A549 (cell line): ENCODE results near the gene NOL7.

Experiments
- BHLHE40 ChIP-seq: IDR thresholded peaks from 2 replicates; pipeline ENCODE4 v1.6.1; 2012; ENCODE audit warnings: low read depth, low read length, inconsistent platforms
- JUNB ChIP-seq: fragments of >200 bp; sonication (Bioruptor Twin); formaldehyde crosslinking; IDR thresholded peaks from 2 replicates; pipeline ENCODE4 v1.6.1; 2016
- POLR2A ChIP-seq: IDR thresholded peaks from 2 replicates; pipeline ENCODE4 v1.6.1; 2012; ENCODE audit warnings: mild to moderate bottlenecking, low read length
- RCOR1 ChIP-seq: fragments of 150-350 bp; IDR thresholded peaks from 2 replicates; pipeline ENCODE4 v1.6.1; 2014; ENCODE audit warnings: antibody characterized with exemption, low read length, low read depth
- RNF2 ChIP-seq: fragments of 200-600 bp; sonication (generic); IDR thresholded peaks from 2 replicates; pipeline ENCODE4 v1.6.1; 2016; ENCODE audit warnings: low read depth, mild to moderate bottlenecking, antibody characterized with exemption, moderate library complexity, borderline replicate concordance
- TF ChIP-seq, protein P1 (sequence below): fragments of >200 bp; sonication (Bioruptor Twin); formaldehyde crosslinking; IDR thresholded peaks from 3 replicates; pipeline ENCODE4 v1.5.1; 2016
- TF ChIP-seq, protein P2 (sequence below): IDR thresholded peaks from 2 replicates; pipeline ENCODE4 v1.6.1; 2012
- TF ChIP-seq, protein P3 (sequence below): fragments of 150-350 bp; IDR thresholded peaks from 2 replicates; pipeline ENCODE4 v1.6.1; 2014; ENCODE audit warnings: low read depth, mild to moderate bottlenecking, low read length
- TF ChIP-seq, protein P4 (sequence below): fragments of 450-650 bp; IDR thresholded peaks from 2 replicates; pipeline ENCODE4 v1.6.1; 2014; ENCODE audit warnings: antibody characterized with exemption

DNA sequence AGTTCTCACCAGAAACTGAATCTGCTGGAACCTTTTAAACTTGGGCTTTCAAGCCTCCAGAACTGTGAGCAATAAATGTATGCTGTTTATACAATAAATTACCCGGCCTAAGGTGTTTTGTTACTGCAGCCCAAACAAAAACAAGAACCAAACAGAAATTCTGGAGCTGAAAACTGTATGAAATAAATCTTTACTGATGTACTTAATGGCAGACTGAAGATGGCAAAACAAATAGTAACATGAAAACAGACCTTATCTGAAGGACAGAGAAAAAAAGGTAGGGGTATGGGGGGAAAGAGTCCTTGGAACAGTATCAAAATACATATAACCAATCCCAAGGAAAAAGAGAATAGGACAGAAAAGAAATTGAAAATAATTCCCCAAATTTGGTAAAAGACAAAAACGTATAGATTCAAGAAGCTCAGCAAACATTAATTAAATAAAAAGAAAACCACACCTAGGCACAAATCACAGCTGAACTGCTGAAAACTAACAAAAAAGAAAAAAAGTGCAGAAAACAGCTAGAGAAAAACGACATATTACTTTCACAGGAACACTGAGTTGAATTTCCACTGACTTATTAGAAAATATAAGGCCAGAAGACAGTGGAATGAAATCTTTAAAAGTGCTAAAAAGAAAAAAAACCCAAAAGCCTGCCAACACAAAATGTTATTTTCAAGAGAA, 47.7 kb downstream of the NOL7 start:
- TF ChIP-seq, protein P1, sequence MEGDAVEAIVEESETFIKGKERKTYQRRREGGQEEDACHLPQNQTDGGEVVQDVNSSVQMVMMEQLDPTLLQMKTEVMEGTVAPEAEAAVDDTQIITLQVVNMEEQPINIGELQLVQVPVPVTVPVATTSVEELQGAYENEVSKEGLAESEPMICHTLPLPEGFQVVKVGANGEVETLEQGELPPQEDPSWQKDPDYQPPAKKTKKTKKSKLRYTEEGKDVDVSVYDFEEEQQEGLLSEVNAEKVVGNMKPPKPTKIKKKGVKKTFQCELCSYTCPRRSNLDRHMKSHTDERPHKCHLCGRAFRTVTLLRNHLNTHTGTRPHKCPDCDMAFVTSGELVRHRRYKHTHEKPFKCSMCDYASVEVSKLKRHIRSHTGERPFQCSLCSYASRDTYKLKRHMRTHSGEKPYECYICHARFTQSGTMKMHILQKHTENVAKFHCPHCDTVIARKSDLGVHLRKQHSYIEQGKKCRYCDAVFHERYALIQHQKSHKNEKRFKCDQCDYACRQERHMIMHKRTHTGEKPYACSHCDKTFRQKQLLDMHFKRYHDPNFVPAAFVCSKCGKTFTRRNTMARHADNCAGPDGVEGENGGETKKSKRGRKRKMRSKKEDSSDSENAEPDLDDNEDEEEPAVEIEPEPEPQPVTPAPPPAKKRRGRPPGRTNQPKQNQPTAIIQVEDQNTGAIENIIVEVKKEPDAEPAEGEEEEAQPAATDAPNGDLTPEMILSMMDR = no peak
- TF ChIP-seq, protein P2, sequence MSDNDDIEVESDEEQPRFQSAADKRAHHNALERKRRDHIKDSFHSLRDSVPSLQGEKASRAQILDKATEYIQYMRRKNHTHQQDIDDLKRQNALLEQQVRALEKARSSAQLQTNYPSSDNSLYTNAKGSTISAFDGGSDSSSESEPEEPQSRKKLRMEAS = no peak
- TF ChIP-seq, protein P3, sequence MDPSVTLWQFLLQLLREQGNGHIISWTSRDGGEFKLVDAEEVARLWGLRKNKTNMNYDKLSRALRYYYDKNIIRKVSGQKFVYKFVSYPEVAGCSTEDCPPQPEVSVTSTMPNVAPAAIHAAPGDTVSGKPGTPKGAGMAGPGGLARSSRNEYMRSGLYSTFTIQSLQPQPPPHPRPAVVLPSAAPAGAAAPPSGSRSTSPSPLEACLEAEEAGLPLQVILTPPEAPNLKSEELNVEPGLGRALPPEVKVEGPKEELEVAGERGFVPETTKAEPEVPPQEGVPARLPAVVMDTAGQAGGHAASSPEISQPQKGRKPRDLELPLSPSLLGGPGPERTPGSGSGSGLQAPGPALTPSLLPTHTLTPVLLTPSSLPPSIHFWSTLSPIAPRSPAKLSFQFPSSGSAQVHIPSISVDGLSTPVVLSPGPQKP = no peak
- no peak for TF ChIP-seq RNF2
- TF ChIP-seq JUNB = no peak
- TF ChIP-seq, protein P4, sequence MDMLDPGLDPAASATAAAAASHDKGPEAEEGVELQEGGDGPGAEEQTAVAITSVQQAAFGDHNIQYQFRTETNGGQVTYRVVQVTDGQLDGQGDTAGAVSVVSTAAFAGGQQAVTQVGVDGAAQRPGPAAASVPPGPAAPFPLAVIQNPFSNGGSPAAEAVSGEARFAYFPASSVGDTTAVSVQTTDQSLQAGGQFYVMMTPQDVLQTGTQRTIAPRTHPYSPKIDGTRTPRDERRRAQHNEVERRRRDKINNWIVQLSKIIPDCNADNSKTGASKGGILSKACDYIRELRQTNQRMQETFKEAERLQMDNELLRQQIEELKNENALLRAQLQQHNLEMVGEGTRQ = no peak
- TF ChIP-seq BHLHE40 = no peak
- TF ChIP-seq POLR2A = no peak
- no peak for TF ChIP-seq RCOR1
